Endothelial cell of umbilical vein (primary cell): ENCODE results near the gene RALA. TPM values are rescaled to one million over a fixed set of nuclear protein-coding genes. Genes with fewer than 3 reads are reported as not detected.

Experiments used
- BruUV-seq: library from RNA; stranded (reverse); fragments of 400-500 nt; replicated peaks from 2 replicates; lab custom pipeline; 2021; lab: Mats Ljungman, UMichigan
- CTCF ChIA-PET: fragments of 300-600, 350-600 bp; sonication (Branson Sonifier 250); formaldehyde crosslinking; loops from one replicate; lab custom pipeline; 2021; ENCODE audit warnings: antibody characterized with exemption, inconsistent platforms; lab: Charles Lee
- POLR2A ChIA-PET: fragments of 300-600, 350-600 bp; sonication (Branson Sonifier 250); formaldehyde crosslinking; loops from one replicate; lab custom pipeline; 2021; ENCODE audit warnings: antibody characterized with exemption, inconsistent platforms; lab: Charles Lee
- DNase-seq: peaks from one replicate; pipeline ENCODE4 v3.0.0-alpha.2; 2011; ENCODE audit warnings: low read depth, low spot score
- FAIRE-seq: peaks from 2 replicates; lab custom pipeline; 2011; peaks lifted over from hg19 to GRCh38; lab: Jason Lieb, UNC
- H2AFZ ChIP-seq: 2 replicates; pipeline ENCODE4 v1.6.0; 2012; ENCODE audit warnings: low read depth, low read length, control low read depth, inconsistent platforms
- H3K27ac ChIP-seq: 2 replicates; pipeline ENCODE4 v1.5.1; 2011; ENCODE audit warnings: low read depth, mild to moderate bottlenecking, control low read depth, low read length, moderate library complexity; ENCODE audit not compliant: insufficient read depth
- H3K27me3 ChIP-seq, 2 experiments: 2 replicates each; pipeline versions ENCODE4 v1.6.0 to v1.6.1; 2011; ENCODE audit warnings: low read length in 2 of 2, mixed read lengths in 1 of 2; ENCODE audit not compliant: control insufficient read depth in 2 of 2, insufficient read depth in 2 of 2
- H3K36me3 ChIP-seq, 2 experiments: 2 replicates in 1 of 2; 3 replicates in 1 of 2; pipeline ENCODE4 v1.5.1; 2011; ENCODE audit warnings: low read length in 2 of 2, mild to moderate bottlenecking in 1 of 2, moderate library complexity in 1 of 2; ENCODE audit not compliant: control insufficient read depth in 2 of 2, insufficient read depth in 2 of 2; ENCODE audit errors: extremely low read depth in 1 of 2
- H3K4me1 ChIP-seq: 3 replicates; pipeline ENCODE4 v1.5.1; 2011; ENCODE audit warnings: mild to moderate bottlenecking, low read length; ENCODE audit not compliant: control insufficient read depth, insufficient read depth; ENCODE audit errors: extremely low read depth
- H3K4me2 ChIP-seq: 2 replicates; pipeline ENCODE4 v1.6.1; 2011; ENCODE audit warnings: low read length, control low read depth, mixed read lengths; ENCODE audit not compliant: insufficient read depth
- H3K4me3 ChIP-seq, 3 experiments: fragments of 200-600 bp in 1 of 3; sonication (generic), shearing (Covaris generic) in 1 of 3; replicated peaks in 1 of 3; 2 replicates each; pipeline ENCODE4 v1.5.1; 2011 to 2016; ENCODE audit warnings: control low read depth in 3 of 3, low read length in 3 of 3, mild to moderate bottlenecking in 2 of 3, inconsistent platforms in 1 of 3, low read depth in 1 of 3, moderate library complexity in 1 of 3; ENCODE audit not compliant: insufficient read depth in 1 of 3
- H3K79me2 ChIP-seq: 2 replicates; pipeline ENCODE4 v1.6.0; 2012; ENCODE audit warnings: low read length, inconsistent platforms; ENCODE audit not compliant: control insufficient read depth, insufficient read depth
- H3K9ac ChIP-seq: replicated peaks from 2 replicates; pipeline ENCODE3; 2011; ENCODE audit warnings: low read length, control low read depth; ENCODE audit not compliant: insufficient read depth; ENCODE audit errors: extremely low read depth
- H3K9me1 ChIP-seq: replicated peaks from 3 replicates; pipeline ENCODE4 v1.6.0; 2011; ENCODE audit warnings: mild to moderate bottlenecking, low read length; ENCODE audit not compliant: control insufficient read depth, insufficient read depth; ENCODE audit errors: extremely low read depth
- H3K9me3 ChIP-seq: replicated peaks from 2 replicates; pipeline ENCODE4 v1.5.1; 2012; ENCODE audit warnings: low read length, inconsistent platforms; ENCODE audit not compliant: control insufficient read depth, insufficient read depth
- H4K20me1 ChIP-seq: replicated peaks from 2 replicates; pipeline ENCODE3; 2011; ENCODE audit warnings: mild to moderate bottlenecking, low read length; ENCODE audit not compliant: control insufficient read depth, insufficient read depth; ENCODE audit errors: extremely low read depth
- CTCF ChIP-seq, 2 donors: IDR thresholded peaks; 1 replicate in 1 of 2; 2 replicates in 1 of 2; pipeline ENCODE4 v1.5.1; 2011; ENCODE audit warnings: low read length in 2 of 2, mild to moderate bottlenecking in 2 of 2, moderate library complexity in 2 of 2, control low read depth in 1 of 2, inconsistent platforms in 1 of 2, low read depth in 1 of 2; ENCODE audit not compliant: insufficient read depth in 1 of 2; ENCODE audit errors: extremely low read depth in 1 of 2
- EZH2 ChIP-seq: IDR thresholded peaks from 2 replicates; pipeline ENCODE4 v1.6.1; 2012; ENCODE audit warnings: borderline replicate concordance, low read depth, mild to moderate bottlenecking, moderate library complexity, low read length, inconsistent platforms; ENCODE audit not compliant: severe bottlenecking
- FOS ChIP-seq: IDR thresholded peaks from 2 replicates; pipeline ENCODE4 v1.6.1; 2011; ENCODE audit warnings: mild to moderate bottlenecking, low read length, moderate library complexity, borderline replicate concordance; ENCODE audit not compliant: insufficient read depth
- GATA2 ChIP-seq: IDR thresholded peaks from 2 replicates; pipeline ENCODE4 v1.7.0; 2011; ENCODE audit warnings: low read depth, mild to moderate bottlenecking, moderate library complexity, mixed read lengths, low read length; ENCODE audit not compliant: insufficient read length, insufficient read depth
- JUN ChIP-seq: IDR thresholded peaks from 2 replicates; pipeline ENCODE4 v1.6.1; 2011; ENCODE audit warnings: borderline replicate concordance, low read depth; ENCODE audit not compliant: insufficient read length, insufficient read depth
- MAX ChIP-seq: IDR thresholded peaks from 2 replicates; pipeline ENCODE4 v1.6.1; 2011; ENCODE audit not compliant: insufficient read depth, insufficient read length
- MYC ChIP-seq: IDR thresholded peaks from one replicate; pipeline ENCODE4 v1.6.1; 2011; ENCODE audit warnings: mild to moderate bottlenecking, low read depth, low read length
- POLR2A ChIP-seq: IDR thresholded peaks from 2 replicates; pipeline ENCODE4 v1.6.1; 2012; ENCODE audit warnings: low read depth, mild to moderate bottlenecking, control low read depth, low read length
- POLR2AphosphoS5 ChIP-seq: IDR thresholded peaks from 2 replicates; pipeline ENCODE4 v1.6.1; 2012; ENCODE audit warnings: low read depth, mild to moderate bottlenecking, control low read depth, low read length, moderate library complexity; ENCODE audit not compliant: insufficient read depth
- dilution Hi-C: fragments of 300-500 bp; cut with MboI; formaldehyde crosslinking; loops from one replicate; pipeline ENCODE4 v1.15.0; 2019; ENCODE audit warnings: low sequenced_read_pairs; ENCODE audit not compliant: extremely low pct_ligation_motif_present
- intact Hi-C: fragments of 100-400 bp; cut with micrococcal nuclease; formaldehyde crosslinking; loops from one replicate; pipeline ENCODE4 v1.10.0; 2022
- polyA plus RNA-seq, 4 experiments: library from polyadenylated mRNA; depleted of rRNA in 3 of 4; stranded (reverse) in 3 of 4; unstranded in 1 of 4; fragments of >200 nt; gene quantifications; 2 replicates each; pipeline versions ENCODE4 v1.2.1 to v1.2.3, GENCODE V29; 2011 to 2012; ENCODE audit warnings: missing spikeins in 1 of 4
- total RNA-seq: library from RNA; stranded (reverse); gene quantifications from 2 replicates; pipeline ENCODE4 v1.2.3, GENCODE V29; 2021

Gene RALA
- total and polyA plus RNA-seq, 2 donors (not counting 3 experiments of a cell fraction or from before 2014, with no cell fraction given): 91.1 to 191 TPM

- TF ChIP-seq FOS: no peak
- no peak for TF ChIP-seq POLR2A
- TF ChIP-seq JUN: no peak
- no peak for TF ChIP-seq GATA2
- TF ChIP-seq POLR2AphosphoS5: no peak
- TF ChIP-seq CTCF (IDR thresholded peaks at IDR 0.05; ENCODE audit: extremely low read depth in 1 of 2, insufficient read depth in 1 of 2, low read depth in 1 of 2, low read length in 2 of 2): no peak
- TF ChIP-seq MAX: no peak
- TF ChIP-seq EZH2: no peak
- no peak for TF ChIP-seq MYC
- intact Hi-C loops: loop anchor here (2.0 kb wide), 1 partner anchor 111 kb away; no protein-coding TSS in a partner anchor
- no peak overlapping the region for H3K27ac ChIP-seq
- ChIA-PET CTCF (interaction anchor here (1.1 to 10.3 kb wide), 4 partner anchors 10 to 42 kb away, joined by 3 to 138 read pairs (median 5); no protein-coding TSS in a partner anchor), POLR2A (interaction anchor here (1.5 to 3.0 kb wide), 3 partner anchors 8 to 32 kb away, joined by 5 to 15 read pairs (median 13); no protein-coding TSS in a partner anchor)
- H3K4me1 ChIP-seq: peaks cover 20% of the 10 kb centered on the region
- no peak overlapping the region for H2AFZ ChIP-seq
- DNase-seq (no peak), FAIRE-seq (no peak)
- no peaks in the 10 kb centered on the region for H3K27me3 ChIP-seq
- peaks cover 0 to 2% of the 10 kb centered on the region in 2 experiments for H3K36me3 ChIP-seq
- dilution Hi-C loops: no loop called here
- no peaks in the 10 kb centered on the region for H3K9me1 ChIP-seq
- H3K4me2 ChIP-seq: no peak overlapping the region
- no peak overlapping the region for H3K9ac ChIP-seq
- BruUV-seq: no TSS peak
- H4K20me1 ChIP-seq: no peaks in the 10 kb centered on the region
- peaks cover 34% of the 10 kb centered on the region for H3K79me2 ChIP-seq
- no peaks in the 10 kb centered on the region for H3K9me3 ChIP-seq
- no peak overlapping the region for H3K4me3 ChIP-seq
Observed at GRCh38 chr7:39621784-39622411, 1.5 kb upstream of the RALA start.
